Ovary (tissue), 3 donors: ENCODE measurements around the gene GPR32.
A peak's percentile ranks its signal among the peaks of the same experiment; 100 is the strongest.

Experiments used
- EP300 ChIP-seq: sonication (generic); formaldehyde crosslinking; IDR thresholded peaks from one replicate; pipeline ENCODE4 v1.6.1; 2017; ENCODE audit warnings: antibody characterized with exemption
- TF ChIP-seq, protein P1 (sequence below), 3 donors: fragments of 450-650 bp in 2 of 3; fragments of 200-600 bp in 1 of 3; IDR thresholded peaks; one replicate each; pipeline versions ENCODE4 v1.5.1 to v1.8.0; 2016 to 2022; ENCODE audit warnings: antibody characterized with exemption in 3 of 3, mild to moderate bottlenecking in 1 of 3
- donor health status: DM: no; HTN: no; CAD: no.

DNA sequence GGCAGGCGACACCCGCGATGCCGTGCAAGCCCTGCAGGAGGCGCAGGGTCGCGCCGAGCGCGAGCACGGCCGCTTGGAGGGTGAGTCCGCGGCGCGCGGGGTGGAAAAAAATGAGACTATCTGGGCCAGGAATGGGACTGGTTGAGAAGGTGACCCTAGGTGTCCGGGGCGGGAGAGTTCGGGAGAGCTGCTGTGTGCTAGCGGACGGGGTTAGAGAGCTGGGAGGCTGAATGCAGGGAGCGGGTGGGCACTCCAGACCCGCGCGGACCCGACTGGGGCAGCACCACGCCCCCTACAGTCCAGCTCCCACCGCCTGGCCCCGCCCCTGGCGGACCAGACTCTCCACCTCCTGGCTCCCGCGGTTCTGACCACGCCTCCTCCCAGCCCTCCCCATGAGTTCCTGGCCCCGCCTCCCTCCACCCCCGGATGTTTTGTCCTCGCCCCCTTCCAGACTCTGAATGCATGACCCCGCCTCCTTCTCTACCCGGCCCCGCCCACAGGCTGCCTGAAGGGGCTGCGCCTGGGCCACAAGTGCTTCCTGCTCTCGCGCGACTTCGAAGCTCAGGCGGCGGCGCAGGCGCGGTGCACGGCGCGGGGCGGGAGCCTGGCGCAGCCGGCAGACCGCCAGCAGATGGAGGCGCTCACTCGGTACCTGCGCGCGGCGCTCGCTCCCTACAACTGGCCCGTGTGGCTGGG is 45.6 kb upstream of the GPR32 start:
- TF ChIP-seq, protein P1, sequence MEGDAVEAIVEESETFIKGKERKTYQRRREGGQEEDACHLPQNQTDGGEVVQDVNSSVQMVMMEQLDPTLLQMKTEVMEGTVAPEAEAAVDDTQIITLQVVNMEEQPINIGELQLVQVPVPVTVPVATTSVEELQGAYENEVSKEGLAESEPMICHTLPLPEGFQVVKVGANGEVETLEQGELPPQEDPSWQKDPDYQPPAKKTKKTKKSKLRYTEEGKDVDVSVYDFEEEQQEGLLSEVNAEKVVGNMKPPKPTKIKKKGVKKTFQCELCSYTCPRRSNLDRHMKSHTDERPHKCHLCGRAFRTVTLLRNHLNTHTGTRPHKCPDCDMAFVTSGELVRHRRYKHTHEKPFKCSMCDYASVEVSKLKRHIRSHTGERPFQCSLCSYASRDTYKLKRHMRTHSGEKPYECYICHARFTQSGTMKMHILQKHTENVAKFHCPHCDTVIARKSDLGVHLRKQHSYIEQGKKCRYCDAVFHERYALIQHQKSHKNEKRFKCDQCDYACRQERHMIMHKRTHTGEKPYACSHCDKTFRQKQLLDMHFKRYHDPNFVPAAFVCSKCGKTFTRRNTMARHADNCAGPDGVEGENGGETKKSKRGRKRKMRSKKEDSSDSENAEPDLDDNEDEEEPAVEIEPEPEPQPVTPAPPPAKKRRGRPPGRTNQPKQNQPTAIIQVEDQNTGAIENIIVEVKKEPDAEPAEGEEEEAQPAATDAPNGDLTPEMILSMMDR (IDR thresholded peaks at IDR 0.05), result peak; percentile 91 to 94 (median 94)
- TF ChIP-seq EP300, result no peak
